NCI-H1694 (cell line): ENCODE measurements around the gene IL13RA1.
"Not testable (repeated sequence)": the region's sequence is repeated elsewhere in the genome, so short reads cannot be mapped to it uniquely, and the experiment has no call there.

Source experiments
- DNase-seq: peaks from one replicate; lab custom pipeline; 2025; lab: John Stamatoyannopoulos, UW

Gene IL13RA1

DNA sequence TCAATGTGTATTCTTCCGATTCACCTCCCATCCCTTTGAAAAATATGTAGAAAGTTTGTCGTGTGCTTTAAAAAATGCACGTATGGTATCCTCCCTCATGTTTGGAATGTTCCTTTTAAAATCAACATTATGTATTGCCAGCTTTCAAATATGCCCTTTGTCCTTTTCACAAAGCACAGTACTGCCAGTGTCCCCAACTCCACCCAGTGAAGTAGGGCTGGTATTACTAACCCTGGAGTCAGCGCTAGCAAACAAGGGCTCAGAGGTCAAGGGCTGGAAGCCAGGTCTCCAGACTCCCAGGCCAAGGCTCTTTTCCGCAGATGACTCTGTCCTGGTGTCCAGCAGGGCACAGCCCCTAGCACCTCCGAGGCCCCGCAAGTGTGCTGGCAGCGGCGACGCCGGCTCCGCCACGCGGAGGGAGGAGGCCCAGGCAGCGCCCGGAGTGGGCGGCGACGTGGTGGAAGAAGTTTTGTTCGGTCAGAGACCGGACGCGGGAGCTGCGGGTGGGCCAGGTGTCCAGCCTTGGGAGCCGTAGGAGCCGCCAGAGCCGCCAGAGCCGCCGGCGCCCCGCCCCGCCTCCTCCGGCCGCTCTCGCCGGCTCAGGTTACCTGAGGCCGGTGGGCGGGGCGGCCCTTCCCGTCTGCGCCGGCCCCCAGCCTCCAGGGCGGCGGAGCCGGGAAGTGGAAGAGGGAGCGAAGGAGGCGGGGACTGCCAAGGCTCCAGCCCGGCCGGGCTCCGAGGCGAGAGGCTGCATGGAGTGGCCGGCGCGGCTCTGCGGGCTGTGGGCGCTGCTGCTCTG is at the start of gene IL13RA1:
Gene IL13RA1 (plus strand): TSS at position 720 of the 799 bp plus-strand sequence. CDS start 33 bp downstream, at position 753.
- DNase-seq, result peak; percentile 17

DNA sequence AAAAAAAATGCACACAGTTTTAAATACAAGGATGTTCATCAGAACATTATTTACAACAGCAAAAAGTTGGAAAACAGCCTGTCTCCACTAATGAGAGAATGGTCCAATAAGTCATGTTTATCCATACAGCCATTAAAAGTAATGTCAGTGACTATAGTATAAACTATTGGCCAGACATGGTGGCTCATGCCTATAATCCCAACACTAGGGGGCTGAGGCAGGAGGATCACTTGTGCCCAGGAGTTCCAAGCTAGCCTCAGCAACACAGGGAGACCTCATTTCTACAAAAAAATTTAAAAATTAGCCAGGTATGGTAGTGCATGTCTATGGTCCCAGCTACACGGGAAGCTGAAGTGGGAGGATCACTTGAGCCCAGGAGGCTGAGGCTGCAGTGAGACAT is 48.1 kb upstream of the IL13RA1 start:
- no peak for DNase-seq

DNA sequence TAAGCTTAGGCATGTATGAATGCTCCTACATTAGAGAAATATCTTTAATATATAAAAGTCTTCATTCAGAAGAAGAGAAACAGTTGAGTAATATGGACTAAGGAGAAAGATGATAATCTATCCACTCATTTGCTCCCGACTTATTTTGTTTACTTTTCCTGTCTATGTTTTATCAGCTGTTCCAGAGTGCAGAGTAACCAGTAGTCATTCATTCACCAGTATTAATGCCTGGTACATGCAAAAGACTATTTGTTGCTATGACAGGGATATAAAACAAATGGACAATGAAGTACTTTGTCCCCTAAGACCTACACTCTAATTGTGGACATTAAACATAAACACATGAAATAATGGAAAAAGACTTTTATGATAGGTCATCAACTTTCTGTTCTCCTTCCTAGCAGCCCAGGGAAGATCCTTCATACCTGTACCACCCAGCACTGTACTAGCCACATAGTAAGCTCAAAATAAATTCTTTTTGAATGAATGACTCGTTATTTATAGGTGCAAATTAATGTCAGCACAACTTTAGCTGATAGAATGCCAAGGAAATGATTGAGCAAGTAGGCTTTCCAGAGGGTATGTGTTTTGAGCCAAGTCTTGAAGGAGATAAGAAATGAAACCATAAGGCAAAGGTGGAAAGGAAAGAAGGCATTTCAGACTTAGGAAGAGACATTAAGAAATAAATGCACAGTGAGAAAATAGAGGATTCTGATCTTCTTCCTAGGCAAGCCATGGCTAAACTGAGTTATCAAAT is 45.0 kb upstream of the IL13RA1 start:
- DNase-seq, result no peak

GRCh38 chrX:118685393-118685792 is 42.0 kb upstream of the IL13RA1 start:
- DNase-seq, result no peak

- no peak for DNase-seq
Observed at GRCh38 chrX:118688935-118689334, 38.5 kb upstream of the IL13RA1 start.

DNA sequence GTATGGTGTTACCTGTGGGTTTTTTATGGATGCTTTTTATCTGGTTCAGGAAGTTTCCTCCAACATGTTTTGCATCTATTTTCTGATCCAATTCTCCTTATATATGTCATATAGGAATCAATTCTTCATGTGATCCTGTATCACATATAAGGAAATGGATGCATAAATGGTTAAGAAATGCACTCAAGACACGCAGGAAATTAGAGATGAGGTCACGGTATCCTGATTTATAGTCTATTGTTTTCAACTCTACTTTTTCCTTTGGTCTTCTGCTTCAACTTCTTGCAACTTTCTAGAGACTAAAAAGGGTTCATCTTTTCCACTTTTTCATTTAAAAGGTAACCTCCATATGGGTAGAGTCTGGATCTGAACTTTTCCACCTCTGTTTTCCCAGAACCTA is 33.6 kb upstream of the IL13RA1 start:
- no peak for DNase-seq

DNA sequence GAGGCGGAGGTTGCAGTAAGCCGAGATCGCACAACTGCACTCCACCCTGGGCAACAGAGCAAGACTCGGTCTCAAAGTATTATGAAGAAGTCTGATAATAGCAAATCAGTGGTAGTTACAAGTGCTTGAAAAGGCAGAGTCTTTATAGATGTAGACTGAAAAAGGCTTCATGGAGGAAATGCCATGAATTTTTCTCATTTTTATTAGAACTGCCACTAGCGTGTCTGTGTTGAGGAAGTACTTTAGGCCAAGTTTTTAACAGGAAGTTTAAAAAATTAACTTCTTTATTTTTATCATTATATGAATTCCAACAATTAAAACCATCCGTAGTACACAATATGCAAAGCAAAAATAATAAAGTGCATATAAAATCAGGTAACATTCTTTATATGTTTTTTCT is 32.8 kb upstream of the IL13RA1 start:
- DNase-seq, result no peak

GRCh38 chrX:118698516-118699170 is 28.8 kb upstream of the IL13RA1 start:
- DNase-seq, result no peak

DNA sequence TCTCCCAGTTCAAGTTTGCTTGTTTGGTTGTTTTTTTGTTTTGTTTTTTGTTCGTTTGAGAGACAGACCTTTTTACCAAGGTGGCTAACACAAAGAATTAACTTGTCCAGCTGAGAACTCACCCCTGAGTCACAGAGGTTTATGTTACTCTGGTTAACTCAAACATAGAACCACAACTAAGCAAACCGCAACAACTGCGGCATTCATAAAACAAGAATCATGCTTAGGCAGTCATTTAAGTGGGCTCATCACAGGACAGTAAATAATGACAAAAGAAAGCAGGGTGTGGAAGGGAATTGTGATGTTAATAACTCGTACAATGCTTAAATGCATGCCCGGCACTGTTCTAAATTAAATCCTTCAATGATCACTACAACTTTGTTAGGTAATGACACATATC is 24.7 kb upstream of the IL13RA1 start:
- DNase-seq, result no peak

DNA sequence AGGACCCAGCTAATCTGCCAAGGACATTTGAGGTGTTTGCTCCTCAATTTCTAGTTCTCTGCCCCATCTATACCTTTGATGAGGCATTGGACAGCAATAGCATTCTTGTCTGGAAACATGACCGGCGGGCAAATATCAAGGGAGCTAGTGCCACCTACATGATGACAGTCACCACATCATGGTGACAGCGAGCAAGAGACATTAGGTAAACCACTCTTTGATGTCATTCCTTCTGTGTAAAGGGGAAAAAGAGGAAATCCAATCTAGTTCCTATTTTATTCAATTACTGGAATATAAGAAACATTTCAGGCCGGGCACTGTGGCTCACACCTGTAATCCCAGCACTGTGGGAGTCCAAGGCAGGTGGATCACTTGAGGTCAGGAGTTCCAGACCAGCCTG is 20.7 kb upstream of the IL13RA1 start:
- no peak for DNase-seq

- DNase-seq, result no peak
Observed at GRCh38 chrX:118714521-118714920, 12.9 kb upstream of the IL13RA1 start.

DNA sequence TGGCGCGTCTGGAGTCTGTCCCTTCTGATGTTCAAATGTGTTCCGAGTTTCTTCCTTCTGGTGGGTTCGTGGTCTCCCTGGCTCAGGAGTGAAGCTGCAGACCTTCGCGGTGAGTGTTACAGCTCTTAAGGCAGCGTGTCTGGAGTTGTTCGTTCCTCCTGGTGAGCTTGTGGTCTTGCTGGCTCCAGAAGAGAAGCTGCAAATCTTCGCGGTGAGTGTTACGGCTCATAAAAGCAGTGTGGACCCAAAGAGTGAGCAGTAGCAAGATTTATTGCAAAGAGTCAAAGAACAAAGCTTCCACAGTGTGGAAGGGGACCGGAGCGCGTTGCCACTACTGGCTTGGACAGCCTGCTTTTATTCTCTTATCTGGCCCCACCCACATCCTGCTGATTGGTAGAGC is 11.5 kb upstream of the IL13RA1 start:
- DNase-seq, result not testable (repeated sequence)

DNA sequence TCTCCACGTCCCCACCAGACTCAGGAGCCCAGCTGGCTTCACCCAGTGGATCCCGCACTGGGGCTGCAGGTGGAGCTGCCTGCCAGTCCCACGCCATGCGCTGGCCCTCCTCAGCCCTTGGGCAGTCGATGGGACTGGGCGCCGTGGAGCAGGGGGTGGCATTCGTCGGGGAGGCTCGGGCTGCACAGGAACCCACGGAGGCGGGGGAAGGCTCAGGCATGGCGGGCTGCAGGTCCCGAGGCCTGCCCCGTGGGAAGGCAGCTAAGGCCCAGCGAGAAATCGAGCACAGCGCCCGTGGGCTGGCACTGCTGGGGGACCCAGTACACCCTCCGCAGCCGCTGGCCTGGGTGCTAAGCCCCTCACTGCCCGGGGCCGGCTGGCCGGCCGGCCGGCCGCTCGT is 10.6 kb upstream of the IL13RA1 start:
- not testable (repeated sequence) for DNase-seq

- no peak for DNase-seq
Observed at GRCh38 chrX:118717678-118718391, 9.6 kb upstream of the IL13RA1 start.

DNA sequence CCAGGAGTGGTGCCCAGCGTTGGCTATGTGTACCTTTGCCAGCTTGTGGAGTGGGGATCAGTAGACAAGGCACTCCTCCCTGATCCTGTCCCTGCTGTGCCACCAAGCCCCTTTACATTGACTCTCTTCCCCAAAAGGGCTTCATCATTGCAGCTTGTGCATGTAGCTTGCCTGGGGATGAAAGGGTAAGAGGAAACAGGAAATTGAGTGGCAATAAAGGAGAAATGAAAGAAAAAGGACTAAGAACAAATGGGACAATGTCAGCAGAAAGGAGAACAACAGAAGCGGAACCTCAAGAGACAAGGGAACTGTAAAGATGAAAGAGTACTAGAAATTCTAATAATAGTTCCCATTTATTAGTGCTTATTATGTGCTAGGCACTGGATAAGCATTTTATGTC is 8.7 kb upstream of the IL13RA1 start:
- no peak for DNase-seq

- no peak for DNase-seq
Observed at GRCh38 chrX:118720058-118720707, 7.2 kb upstream of the IL13RA1 start.

GRCh38 chrX:118723376-118723775 is 4.0 kb upstream of the IL13RA1 start:
- DNase-seq, result no peak

GRCh38 chrX:118724365-118724764 is 3.0 kb upstream of the IL13RA1 start:
- no peak for DNase-seq

DNA sequence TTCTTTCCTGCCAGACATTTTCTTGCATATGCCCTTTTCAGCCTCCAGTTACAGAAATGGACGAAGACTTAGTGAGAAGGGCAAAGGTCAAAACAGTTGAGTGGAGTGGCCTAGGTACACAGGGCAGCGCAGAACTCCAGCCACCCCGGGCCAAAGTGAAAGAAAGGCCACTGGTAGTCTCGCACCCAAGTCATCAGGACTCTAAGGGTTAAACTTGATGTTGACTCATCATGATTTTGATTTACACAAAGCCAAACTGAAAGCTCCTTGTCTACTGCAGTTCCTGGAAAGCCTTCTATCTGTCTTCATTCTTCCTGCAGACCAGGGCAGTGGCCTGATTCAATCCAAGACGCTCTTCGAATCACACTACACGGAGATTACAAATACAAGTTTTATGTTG is 2.6 kb upstream of the IL13RA1 start:
- DNase-seq, result no peak

GRCh38 chrX:118726396-118726795 is 1.0 kb upstream of the IL13RA1 start:
- no peak for DNase-seq

GRCh38 chrX:118727686-118728339 is 407 bp downstream of the IL13RA1 start:
- DNase-seq, result no peak
